ENCODE data around the gene DKKL1. TPM values are rescaled to one million over a fixed set of nuclear protein-coding genes. Genes with fewer than 3 reads are reported as not detected.

The DKKL1 gene
- total RNA-seq, 1 donor: not detected

- Histone ChIP-seq H3K9me3 (ENCODE audit: low read depth, low read length) (no peaks in the 10 kb centered on the region), H3K27me3 (ENCODE audit: insufficient read depth, low read length) (no peaks in the 10 kb centered on the region), H3K4me1 (ENCODE audit: insufficient read depth, low read length) (peaks cover 9% of the 10 kb centered on the region)
These were observed 18.9 kb upstream of the DKKL1 start for GRCh38 chr19:49344505-49345423.

DNA sequence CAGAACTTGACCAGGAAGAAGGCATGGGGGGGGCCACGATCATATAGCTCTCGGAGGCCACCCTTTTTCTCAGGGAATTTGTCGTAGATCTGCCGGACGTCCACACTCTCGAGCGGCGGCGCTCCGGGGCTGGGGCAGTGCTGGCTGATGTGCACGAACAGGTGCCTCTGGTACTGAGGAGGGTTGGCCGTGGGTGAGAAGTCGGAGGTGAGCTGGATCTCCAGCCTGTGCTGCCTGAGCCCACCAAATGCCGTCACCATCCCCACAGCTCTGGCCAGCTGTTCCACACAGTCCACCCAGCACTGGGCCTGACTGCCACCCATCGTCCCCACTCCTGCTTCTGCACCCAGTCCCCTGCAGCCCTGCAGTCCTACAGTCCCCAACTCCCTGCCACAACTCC, 16.5 kb upstream of the DKKL1 start:
- Histone ChIP-seq H3K9me3 (ENCODE audit: low read depth, low read length) (no peaks in the 10 kb centered on the region), H3K4me3 (ENCODE audit: low read length) (no peak overlapping the region), H3K27me3 (ENCODE audit: insufficient read depth, low read length) (no peaks in the 10 kb centered on the region), H3K4me1 (ENCODE audit: insufficient read depth, low read length) (no peaks in the 10 kb centered on the region)

More at GRCh38 chr19:49344505-49345423, 18.9 kb upstream of the DKKL1 start:
- H3K4me3 ChIP-seq (ENCODE audit: low read length): no peak overlapping the region

DNA sequence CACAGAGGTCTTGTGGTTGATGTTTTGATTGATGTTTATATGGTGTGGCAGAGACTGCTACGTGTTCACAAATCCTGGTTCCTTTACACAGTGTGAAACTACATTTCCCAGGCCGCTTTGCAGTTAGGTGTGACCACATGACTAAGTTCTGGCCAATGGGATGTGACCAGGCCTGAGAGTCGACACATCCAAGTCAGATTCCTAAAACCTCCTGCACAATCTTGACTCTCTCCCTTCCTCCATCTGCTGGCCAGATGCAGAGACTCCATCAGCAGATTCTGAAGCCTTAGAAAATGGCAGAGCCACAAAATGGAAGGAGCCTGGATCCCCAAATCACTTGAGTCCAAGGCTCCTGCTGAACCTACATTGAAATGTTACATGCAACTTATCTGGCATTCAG, 15.8 kb upstream of the DKKL1 start:
- H3K4me1 ChIP-seq (ENCODE audit: insufficient read depth, low read length): no peaks in the 10 kb centered on the region
- H3K27me3 ChIP-seq (ENCODE audit: insufficient read depth, low read length): no peaks in the 10 kb centered on the region
- H3K4me3 ChIP-seq (ENCODE audit: low read length): no peak overlapping the region
- no peaks in the 10 kb centered on the region for H3K9me3 ChIP-seq (ENCODE audit: low read depth, low read length)

DNA sequence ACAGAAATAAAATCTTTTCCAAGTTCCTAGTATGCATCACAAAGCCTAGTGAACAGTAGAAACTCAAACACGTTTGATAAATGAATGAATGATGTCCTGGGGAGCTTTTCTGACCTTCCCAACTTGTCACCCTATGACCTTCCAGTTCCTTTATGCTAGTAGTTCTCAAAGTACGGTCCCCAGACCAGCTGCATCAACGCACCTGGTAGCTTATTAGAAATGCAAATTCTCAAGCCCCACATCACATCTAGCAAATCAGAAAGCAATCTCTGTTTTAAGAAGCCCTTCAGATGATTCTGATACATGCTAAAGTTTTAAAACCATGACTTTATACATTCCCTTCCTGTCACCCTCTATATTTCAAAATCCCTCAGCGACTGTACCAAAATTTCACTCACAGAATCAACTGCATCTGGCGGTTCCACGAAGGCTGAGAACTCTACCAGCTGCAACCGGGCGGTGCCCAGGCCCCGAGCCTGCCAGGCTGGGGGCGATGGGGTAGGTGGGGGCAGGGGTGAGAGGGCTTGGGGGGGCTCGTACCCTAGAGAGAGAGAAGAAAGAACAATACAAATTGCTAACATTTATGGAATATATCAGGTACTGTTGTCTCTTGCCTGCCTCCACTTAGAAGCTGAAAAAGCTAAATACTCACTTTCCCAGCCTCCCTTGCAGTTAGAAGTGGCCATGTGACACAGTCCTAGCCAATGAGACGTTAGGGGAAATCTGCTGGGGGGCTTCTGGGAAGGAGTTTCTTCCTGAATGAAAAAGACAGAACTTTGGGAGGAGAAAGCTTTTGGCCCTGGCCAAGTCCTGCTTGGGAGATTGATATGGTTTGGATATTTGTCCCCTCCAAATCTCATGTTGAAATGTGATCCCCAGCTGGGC, 15.1 kb upstream of the DKKL1 start:
- Histone ChIP-seq H3K4me3 (ENCODE audit: low read length) (no peak overlapping the region), H3K9me3 (ENCODE audit: low read depth, low read length) (no peaks in the 10 kb centered on the region), H3K4me1 (ENCODE audit: insufficient read depth, low read length) (no peaks in the 10 kb centered on the region), H3K27me3 (ENCODE audit: insufficient read depth, low read length) (no peaks in the 10 kb centered on the region)

DNA sequence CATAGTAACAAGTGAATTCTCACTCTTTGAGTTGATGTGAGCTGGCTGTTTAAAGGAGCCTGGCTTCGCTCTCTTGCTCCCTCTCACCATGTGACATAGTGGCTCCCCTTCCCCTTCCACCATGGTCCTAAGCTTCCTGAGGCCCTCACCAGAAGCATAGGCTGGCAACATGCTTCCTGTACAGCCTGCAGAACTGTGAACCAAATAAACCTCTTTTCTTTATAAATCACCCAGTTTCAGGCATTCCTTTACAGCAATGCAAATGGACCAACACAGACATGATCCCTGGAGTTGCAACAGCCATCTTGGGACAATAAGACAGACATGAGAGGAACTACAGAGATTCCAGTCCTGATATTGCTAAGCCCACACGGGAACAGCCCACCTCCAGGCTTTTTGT, 14.1 kb upstream of the DKKL1 start:
- H3K9me3 ChIP-seq (ENCODE audit: low read depth, low read length): no peaks in the 10 kb centered on the region
- H3K27me3 ChIP-seq (ENCODE audit: insufficient read depth, low read length): no peaks in the 10 kb centered on the region
- no peaks in the 10 kb centered on the region for H3K4me1 ChIP-seq (ENCODE audit: insufficient read depth, low read length)

GRCh38 chr19:49355909-49356353, 7.7 kb upstream of the DKKL1 start:
- H3K9me3 ChIP-seq (ENCODE audit: low read depth, low read length): no peaks in the 10 kb centered on the region
- no peaks in the 10 kb centered on the region for H3K27me3 ChIP-seq (ENCODE audit: insufficient read depth, low read length)
- H3K4me3 ChIP-seq (ENCODE audit: low read length): no peak overlapping the region
- peaks cover 15% of the 10 kb centered on the region for H3K4me1 ChIP-seq (ENCODE audit: insufficient read depth, low read length)

More for the DNA sequence above, 14.1 kb upstream of the DKKL1 start:
- no peak overlapping the region for H3K4me3 ChIP-seq (ENCODE audit: low read length)

- no peak overlapping the region for H3K4me3 ChIP-seq (ENCODE audit: low read length)
- H3K4me1 ChIP-seq (ENCODE audit: insufficient read depth, low read length): peaks cover 15% of the 10 kb centered on the region
- no peaks in the 10 kb centered on the region for H3K27me3 ChIP-seq (ENCODE audit: insufficient read depth, low read length)
These were observed 7.3 kb upstream of the DKKL1 start for GRCh38 chr19:49356382-49356781.

DNA sequence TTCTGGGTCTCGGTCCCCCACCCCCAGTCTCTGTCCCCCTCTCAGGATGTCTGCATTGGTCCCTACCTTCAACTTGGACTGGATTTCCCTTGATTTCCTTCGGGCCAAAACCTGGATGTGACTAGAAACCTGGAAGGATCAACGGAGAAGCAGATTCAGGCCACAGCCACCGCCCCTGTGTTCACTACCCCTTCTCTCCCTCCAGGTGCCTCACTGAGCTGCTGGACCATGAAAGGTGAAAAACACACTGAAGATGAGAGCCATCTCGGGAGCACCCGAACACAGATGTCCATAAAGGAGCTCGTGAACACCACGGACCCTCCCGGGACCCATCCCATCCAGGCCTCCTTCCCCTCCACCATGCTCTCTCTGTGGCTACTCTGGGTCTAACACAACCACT, 6.5 kb upstream of the DKKL1 start:
- no peaks in the 10 kb centered on the region for H3K9me3 ChIP-seq (ENCODE audit: low read depth, low read length)
- H3K4me3 ChIP-seq (ENCODE audit: low read length): no peak overlapping the region
- H3K4me1 ChIP-seq (ENCODE audit: insufficient read depth, low read length): peaks cover 23% of the 10 kb centered on the region
- peaks cover 7% of the 10 kb centered on the region for H3K27me3 ChIP-seq (ENCODE audit: insufficient read depth, low read length)

More at GRCh38 chr19:49356382-49356781, 7.3 kb upstream of the DKKL1 start:
- H3K9me3 ChIP-seq (ENCODE audit: low read depth, low read length): no peaks in the 10 kb centered on the region

- H3K4me3 ChIP-seq (ENCODE audit: low read length): no peak overlapping the region
- H3K27me3 ChIP-seq (ENCODE audit: insufficient read depth, low read length): peaks cover 28% of the 10 kb centered on the region
- H3K9me3 ChIP-seq (ENCODE audit: low read depth, low read length): no peaks in the 10 kb centered on the region
- H3K4me1 ChIP-seq (ENCODE audit: insufficient read depth, low read length): peaks cover 45% of the 10 kb centered on the region
These were observed 3.5 kb upstream of the DKKL1 start for GRCh38 chr19:49359851-49360820.

DNA sequence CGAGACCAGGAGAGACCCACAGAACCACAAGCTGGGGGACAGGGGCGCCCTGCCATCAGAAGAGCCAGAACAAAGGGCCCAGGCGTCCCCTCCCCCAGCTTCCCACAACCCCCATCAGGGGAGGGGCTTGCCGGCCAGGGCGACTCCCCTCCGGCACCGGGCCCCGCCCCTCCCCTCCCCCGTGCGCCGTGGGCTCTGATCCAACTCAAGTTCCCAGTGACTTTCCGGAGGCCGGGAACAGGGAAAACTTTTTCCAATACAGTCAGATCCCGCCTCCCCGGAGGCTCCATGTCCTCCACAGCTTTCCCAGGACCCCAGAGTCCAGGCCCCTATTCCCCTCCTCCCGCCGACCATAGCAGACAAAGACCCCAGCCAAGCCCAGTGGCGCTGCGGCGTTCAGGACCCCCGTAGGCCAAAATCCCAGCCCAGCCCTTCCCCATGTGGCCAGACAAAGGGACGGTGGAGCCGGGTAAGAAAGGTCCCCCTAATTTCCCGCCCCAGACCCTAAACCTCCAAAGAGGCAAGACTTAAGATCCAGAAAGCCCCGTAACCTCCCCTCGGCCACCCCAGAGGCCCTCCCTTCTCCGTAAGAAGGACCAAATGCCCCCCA, 2.1 kb upstream of the DKKL1 start:
- H3K27me3 ChIP-seq (ENCODE audit: insufficient read depth, low read length): peaks cover 28% of the 10 kb centered on the region

DNA sequence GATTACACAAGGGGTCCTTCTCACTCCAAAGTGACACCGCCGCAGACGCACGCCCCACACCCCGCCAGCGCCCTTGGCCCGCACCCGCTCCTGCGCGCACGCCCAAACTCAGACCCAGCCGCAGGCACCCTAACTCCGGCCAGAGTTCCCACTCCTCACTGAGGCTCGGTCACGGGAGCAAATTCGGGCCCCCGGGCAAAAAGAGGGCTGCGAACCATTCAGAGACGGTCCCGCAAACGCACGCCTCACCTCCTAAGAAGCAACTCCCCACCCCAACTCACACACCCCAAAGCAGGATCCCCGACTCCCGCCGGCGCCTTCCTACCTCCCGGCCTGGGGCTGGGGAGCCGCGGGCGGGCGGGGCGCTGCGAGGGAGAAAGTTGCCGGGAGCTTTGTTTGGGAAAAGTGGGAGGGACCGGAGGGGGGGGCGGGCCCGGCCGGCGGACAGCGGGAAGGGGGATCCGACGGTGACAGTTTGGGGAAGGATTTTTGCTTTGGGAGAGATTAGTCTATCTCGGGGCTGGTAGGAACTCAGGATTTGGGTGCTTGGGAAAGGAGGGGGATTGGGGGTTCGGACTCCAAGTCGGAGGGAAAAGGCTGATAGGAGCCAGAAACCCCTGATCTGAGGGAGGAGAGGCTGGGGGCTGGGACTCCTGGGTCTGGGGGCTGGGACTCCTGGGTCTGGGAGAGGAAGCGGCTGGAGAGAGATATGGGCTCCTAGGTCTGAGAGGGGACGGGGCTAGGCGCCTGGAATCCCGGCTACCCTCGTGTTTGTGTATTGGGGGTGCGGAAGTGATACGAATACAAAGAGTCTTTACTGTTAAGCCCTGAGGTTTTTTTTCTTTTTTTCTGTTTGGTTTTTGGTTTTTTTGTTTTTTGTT, 1.4 kb upstream of the DKKL1 start, which contains the start of gene TEAD2:
TSS of gene TEAD2 (minus strand) at position 369 of the 881 bp plus-strand sequence. CDS start 2,341 bp downstream, outside the sequence.
- Histone ChIP-seq H3K4me1 (ENCODE audit: insufficient read depth, low read length) (peaks cover 30% of the 10 kb centered on the region), H3K9me3 (ENCODE audit: low read depth, low read length) (no peaks in the 10 kb centered on the region), H3K27me3 (ENCODE audit: insufficient read depth, low read length) (peaks cover 28% of the 10 kb centered on the region), H3K4me3 (ENCODE audit: low read length) (no peak within 1 kb of the TSS)

More for the DNA sequence above, 2.1 kb upstream of the DKKL1 start:
- H3K9me3 ChIP-seq (ENCODE audit: low read depth, low read length): no peaks in the 10 kb centered on the region
- no peak overlapping the region for H3K4me3 ChIP-seq (ENCODE audit: low read length)
- peaks cover 31% of the 10 kb centered on the region for H3K4me1 ChIP-seq (ENCODE audit: insufficient read depth, low read length)

GRCh38 chr19:49362929-49363267, 779 bp upstream of the DKKL1 start:
- H3K9me3 ChIP-seq (ENCODE audit: low read depth, low read length): no peaks in the 10 kb centered on the region
- peaks cover 30% of the 10 kb centered on the region for H3K4me1 ChIP-seq (ENCODE audit: insufficient read depth, low read length)
- no peak overlapping the region for H3K4me3 ChIP-seq (ENCODE audit: low read length)
- peaks cover 28% of the 10 kb centered on the region for H3K27me3 ChIP-seq (ENCODE audit: insufficient read depth, low read length)

GRCh38 chr19:49364083-49364737, 533 bp downstream of the DKKL1 start:
- Histone ChIP-seq H3K4me1 (ENCODE audit: insufficient read depth, low read length) (peaks cover 30% of the 10 kb centered on the region), H3K9me3 (ENCODE audit: low read depth, low read length) (peaks cover 6% of the 10 kb centered on the region), H3K27me3 (ENCODE audit: insufficient read depth, low read length) (peaks cover 28% of the 10 kb centered on the region), H3K4me3 (ENCODE audit: low read length) (no peak overlapping the region)

Data from mononuclear cell (primary cell).